VCaP (cell line): Measurements from ENCODE around the gene CD47.

ENCODE experiments used
- H3K27ac ChIP-seq: fragments of 450-650 bp; 2 replicates; pipeline ENCODE4 v1.5.1; 2017
- TF ChIP-seq, protein P1 (sequence below): fragments of 450-650 bp; conservative IDR thresholded peaks from 2 replicates; pipeline ENCODE4 v1.5.1; 2017; ENCODE audit warnings: mild to moderate bottlenecking, moderate library complexity

Gene CD47

DNA sequence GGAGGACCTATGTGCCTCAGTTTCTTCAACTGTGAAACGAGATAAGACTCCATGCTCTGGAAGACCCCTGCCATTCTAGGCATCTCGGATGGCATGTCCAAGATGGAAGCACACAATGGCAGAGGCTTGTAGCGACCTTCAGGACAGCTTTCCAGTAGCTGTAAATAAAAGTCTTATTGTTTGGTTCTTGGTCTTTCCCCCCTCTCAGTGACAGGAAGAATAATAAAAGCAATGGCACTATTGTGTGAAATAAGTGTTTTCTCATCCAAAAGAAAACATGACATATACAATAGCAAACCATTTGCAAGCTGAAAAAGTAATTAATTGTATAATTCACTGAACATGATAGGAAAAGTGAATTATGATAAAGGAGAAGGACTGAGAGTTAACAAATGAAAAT is 32.5 kb upstream of the CD47 start:
- TF ChIP-seq, protein P1, sequence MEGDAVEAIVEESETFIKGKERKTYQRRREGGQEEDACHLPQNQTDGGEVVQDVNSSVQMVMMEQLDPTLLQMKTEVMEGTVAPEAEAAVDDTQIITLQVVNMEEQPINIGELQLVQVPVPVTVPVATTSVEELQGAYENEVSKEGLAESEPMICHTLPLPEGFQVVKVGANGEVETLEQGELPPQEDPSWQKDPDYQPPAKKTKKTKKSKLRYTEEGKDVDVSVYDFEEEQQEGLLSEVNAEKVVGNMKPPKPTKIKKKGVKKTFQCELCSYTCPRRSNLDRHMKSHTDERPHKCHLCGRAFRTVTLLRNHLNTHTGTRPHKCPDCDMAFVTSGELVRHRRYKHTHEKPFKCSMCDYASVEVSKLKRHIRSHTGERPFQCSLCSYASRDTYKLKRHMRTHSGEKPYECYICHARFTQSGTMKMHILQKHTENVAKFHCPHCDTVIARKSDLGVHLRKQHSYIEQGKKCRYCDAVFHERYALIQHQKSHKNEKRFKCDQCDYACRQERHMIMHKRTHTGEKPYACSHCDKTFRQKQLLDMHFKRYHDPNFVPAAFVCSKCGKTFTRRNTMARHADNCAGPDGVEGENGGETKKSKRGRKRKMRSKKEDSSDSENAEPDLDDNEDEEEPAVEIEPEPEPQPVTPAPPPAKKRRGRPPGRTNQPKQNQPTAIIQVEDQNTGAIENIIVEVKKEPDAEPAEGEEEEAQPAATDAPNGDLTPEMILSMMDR: no peak
- no peak overlapping the region for H3K27ac ChIP-seq

DNA sequence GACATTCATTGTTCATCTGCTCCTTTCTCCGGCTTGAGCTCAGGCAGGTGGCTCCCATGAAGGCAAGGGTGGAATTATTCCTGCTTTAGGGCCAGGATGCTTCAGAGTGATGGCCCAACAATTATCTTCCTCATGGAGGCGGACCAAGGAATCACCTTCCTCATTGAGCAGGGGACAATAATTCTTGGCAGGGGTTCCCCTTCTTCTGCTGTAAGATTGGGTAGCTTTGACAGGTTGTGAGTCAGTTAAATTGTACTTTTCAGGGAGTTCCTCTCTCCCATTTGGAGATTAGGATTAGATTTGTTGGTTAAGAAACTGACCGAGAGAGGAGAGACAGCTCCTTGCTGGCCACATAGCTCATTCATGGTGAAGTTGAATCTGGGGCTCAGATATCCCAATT is 31.4 kb upstream of the CD47 start:
- H3K27ac ChIP-seq: no peak overlapping the region
- TF ChIP-seq, protein P1: no peak

DNA sequence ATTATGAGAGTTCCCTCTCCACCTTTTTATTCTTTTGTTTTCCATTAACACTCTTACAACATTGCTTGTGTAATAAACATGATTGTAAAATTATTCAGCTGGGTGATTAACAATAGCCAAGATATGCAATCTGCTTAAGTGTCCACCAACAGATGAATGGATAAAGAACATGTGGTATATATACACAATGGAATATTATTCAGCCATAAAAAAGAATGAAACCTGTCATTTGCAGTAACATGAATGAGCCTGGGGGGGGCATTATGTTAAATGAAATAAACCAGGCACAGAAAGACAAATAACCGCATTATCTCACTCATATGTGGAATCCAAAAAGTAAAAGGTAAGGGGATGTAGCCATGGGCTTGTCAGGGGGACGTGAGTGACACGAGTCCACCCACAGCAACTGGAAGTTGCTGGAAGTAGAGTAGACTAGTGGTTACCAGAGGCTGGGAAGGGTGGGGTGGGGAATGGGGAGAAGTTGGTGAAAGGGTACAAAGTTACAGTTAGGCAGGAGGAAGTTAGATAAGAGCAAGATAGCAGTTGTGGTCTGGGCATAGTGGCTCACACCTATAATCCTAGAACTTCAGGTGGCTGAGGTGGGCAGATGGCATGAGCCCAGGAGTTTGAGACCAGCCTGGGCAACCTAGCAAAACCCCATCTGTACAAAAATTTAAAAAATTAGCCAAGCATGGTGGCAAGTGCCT is 28.7 kb upstream of the CD47 start:
- no peak overlapping the region for H3K27ac ChIP-seq
- TF ChIP-seq, protein P1: no peak

DNA sequence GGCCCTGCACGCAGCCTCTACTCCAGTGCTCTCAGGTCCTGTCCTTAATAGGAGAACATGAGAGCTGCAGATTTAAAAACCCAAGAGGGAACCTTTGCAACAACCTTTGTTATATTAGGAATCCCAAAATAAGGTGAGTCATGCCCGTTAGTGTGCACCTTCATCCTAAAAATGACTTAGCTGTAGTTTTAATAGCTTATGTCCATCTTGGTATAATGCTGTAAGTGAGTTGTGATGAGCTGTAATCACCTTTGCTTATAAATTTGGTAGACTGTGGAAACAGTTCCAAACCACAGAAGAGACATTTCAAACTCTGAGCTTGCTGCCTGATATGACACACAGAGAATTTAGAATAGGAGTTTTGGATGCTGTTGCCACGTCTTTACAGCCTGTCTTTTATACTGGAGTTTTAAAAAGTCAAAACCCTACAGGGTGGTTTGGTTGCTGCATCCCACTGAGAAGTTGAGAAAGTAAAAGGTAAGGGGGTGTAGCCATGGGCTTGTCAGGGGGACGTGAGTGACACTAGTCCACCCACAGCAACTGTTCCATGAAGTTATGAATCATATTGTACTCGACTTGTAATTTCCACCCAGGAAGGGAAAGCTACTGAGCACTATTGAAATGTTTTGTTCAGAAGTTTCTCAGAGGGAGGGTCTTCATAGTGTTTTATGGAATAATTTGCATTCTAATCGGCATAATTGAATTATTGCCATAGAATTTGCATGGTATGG is 27.4 kb upstream of the CD47 start:
- H3K27ac ChIP-seq: no peak overlapping the region
- TF ChIP-seq, protein P1: no peak

DNA sequence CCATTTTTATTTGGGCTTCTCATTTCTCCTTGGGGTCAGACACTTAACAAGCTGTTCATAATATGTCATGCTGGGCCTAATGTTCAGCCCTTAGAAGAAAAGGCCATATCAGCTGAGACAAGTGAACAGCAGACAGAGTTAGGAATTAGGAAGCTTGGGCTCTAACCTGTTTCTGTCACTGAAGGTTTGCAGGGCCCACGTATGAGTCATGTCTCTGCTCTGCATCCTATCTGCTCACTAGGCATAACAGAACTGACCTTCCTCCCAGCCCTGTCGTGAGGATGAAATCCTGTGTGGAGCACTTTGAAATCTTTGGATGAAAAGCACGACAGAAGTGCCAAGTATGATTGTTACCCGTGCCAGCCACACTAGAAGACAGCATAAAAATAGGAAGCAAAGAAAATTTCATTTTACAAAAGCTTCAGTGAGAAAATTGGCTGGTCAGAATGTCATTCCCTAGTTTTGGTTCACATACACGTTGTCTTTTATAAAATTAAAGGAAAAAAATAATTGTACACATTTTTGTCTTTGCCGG is 26.5 kb upstream of the CD47 start:
- TF ChIP-seq, protein P1: no peak
- H3K27ac ChIP-seq: no peak overlapping the region

DNA sequence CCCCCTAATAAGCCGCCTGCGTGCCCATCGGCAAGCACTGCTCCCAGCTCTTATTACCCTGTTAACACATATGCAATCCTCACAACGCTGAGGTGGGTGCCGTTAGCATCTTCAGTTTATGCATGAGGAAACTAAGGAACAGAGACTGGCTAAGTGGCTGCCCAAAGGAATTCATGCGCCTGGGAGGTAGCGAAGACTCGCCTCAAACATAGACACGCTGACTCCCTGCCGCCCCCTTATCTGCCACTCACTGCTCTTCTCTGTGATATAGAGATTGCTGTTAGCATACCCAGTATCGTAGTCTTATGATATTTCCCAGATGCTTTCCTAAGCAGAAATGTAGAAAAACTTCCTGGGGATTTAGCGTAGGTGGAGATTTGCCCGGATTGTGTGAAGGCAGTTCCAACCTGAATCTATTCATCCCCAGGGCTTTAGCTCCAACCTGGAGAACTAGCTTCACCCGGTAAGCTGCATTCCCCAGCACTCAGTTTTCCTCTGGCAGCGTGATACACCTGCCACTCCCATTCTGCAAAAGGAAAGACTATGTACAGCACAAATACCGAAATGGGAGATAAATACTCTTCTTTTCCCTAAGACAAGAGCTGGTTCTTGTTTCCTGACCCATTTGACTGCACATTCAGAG is 23.7 kb upstream of the CD47 start:
- TF ChIP-seq, protein P1: no peak

DNA sequence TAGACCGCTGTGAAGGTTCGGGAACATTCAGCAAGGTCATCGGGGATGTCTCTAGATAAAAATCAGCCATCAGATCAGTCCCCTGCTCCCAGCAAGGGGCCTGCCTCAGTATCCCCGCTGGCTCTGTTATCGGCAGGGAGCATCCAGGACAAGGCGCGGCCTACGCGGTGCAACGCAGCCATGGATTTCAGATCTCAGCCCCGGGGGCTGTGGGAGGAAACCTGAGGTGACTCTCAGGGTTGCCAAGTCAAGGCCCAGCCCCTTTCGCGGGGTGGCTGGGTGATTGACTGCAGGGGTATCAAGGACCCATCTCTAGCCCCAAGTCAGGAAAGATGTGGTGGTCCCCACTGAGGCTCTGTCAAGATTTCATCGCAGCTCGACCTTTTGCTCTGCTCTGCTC is 23.1 kb upstream of the CD47 start:
- TF ChIP-seq, protein P1: no peak
- no peak overlapping the region for H3K27ac ChIP-seq

More for the DNA sequence above, 23.7 kb upstream of the CD47 start:
- H3K27ac ChIP-seq: no peak overlapping the region
